ENCODE data around the gene CHD9NB. TPM values are rescaled to one million over a fixed set of nuclear protein-coding genes. Genes with fewer than 3 reads are reported as not detected.
"Not testable (repeated sequence)": the region's sequence is repeated elsewhere in the genome, so short reads cannot be mapped to it uniquely, and the experiment has no call there.

CHD9NB gene
- total and polyA plus RNA-seq, 2 of the 4 experiments (the other 2 are of a cell fraction) = 0.94 to 1.1 TPM

DNA sequence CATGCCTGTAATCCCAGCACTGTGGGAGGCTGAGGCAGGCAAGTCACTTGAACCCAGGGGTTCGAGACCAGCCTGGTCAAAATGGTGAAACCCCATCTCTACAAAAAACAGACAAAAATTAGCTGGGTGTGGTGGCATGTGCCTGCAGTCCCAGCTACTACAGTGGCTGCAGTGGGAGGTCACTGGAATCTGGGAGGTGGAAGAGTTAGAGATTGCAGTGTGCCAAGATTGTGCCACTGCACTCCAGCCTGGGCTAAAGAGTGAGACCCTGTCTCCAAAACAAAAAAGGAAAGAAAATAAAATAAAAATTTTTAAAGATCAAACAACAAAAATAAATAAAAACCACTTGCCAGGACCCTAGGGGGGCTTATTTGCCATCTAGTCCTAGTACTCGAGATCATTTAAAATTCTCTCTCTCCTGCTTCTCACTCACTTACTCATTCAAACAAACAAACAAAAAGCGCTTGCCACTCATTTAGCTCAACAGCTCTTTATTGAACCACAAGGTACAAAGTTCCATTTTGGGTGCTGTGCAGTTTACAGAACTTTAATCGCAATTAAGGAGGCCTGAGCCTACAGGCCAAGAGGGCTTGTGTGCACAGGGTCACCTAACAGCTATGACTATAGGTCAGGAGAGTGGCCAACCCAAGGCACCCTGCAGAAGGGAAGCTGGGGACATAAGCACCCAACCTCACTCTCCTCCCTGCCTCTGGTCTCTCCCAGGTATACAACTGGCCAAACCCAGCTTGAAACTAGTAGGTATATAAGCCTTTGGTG lies 4.4 kb downstream of the CHD9NB start (continued):
- TF ChIP-seq RFX5 (IDR thresholded peaks at IDR 0.05; ENCODE audit: low read depth, low read length) = no peak

DNA sequence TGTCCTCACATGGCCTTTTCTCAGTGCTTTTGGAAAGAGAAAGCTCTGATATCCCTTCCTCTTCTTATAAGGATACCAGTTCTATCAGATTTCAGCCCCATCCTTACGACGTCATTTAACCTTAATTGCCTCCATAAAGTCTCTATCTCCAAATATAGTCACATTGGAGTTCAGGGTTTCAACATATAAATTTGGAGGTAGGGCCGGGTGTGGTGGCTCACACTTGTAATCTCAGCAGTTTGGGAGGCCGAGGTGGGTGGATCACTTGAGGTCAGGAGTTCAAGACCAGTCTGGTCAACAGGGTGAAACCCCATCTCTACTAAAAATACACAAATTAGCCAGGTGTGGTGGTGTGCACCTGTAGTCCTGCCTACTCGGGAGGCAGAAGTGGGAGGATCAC lies 5.2 kb downstream of the CHD9NB start:
- H3K18ac ChIP-seq (ENCODE audit: low read depth, low read length); H3K9me3 ChIP-seq (ENCODE audit: control insufficient read depth, insufficient read depth, low read length); H4K8ac ChIP-seq (ENCODE audit: low read depth in 2 of 2, low read length in 2 of 2); POLR2A ChIA-PET (ENCODE audit: unreplicated experiment); H3K27ac ChIP-seq (ENCODE audit: insufficient read depth, low read length); H3K4me2 ChIP-seq (ENCODE audit: low read depth, low read length); dilution Hi-C loops (cut with HindIII; ENCODE audit: low sequenced_read_pairs, unreplicated experiment); BruUV-seq (replicated peaks); H3K4ac ChIP-seq (ENCODE audit: low read depth, low read length); CTCF ChIA-PET; H3K14ac ChIP-seq (replicated peaks; ENCODE audit: low read depth, low read length); H3K4me1 ChIP-seq (ENCODE audit: control insufficient read depth, insufficient read depth, low read length); H2AFZ ChIP-seq (replicated peaks; ENCODE audit: low read length, poor library complexity); H2BK5ac ChIP-seq (ENCODE audit: low read depth, low read length, poor library complexity, severe bottlenecking); DNase-seq; H2BK120ac ChIP-seq (ENCODE audit: low read depth, low read length); H2BK20ac ChIP-seq (ENCODE audit: low read depth, low read length); H4K5ac ChIP-seq (ENCODE audit: low read depth, low read length); H3K9me1 ChIP-seq (ENCODE audit: insufficient read depth, low read length); ATAC-seq (ENCODE audit: low read depth); intact Hi-C loops (cut with micrococcal nuclease); H3K56ac ChIP-seq (ENCODE audit: extremely low read depth, insufficient read depth, low read length); H3K4me3 ChIP-seq (ENCODE audit: insufficient read depth, low read depth, low read length); H3K36me3 ChIP-seq (ENCODE audit: control insufficient read depth, insufficient read depth, low read length); H4K20me1 ChIP-seq (ENCODE audit: insufficient read depth, low read length); H4K91ac ChIP-seq (ENCODE audit: insufficient read depth, low read depth, low read length); H3K27me3 ChIP-seq (ENCODE audit: control insufficient read depth, insufficient read depth, low read length); H3K9ac ChIP-seq (ENCODE audit: low read depth, low read length); H2BK15ac ChIP-seq (ENCODE audit: low read depth, low read length); H2AK5ac ChIP-seq (ENCODE audit: low read depth, low read length); in situ Hi-C loops (cut with MboI; ENCODE audit: low sequenced_read_pairs); H2AK9ac ChIP-seq (replicated peaks; ENCODE audit: low read depth, low read length, poor library complexity); H3K23ac ChIP-seq (ENCODE audit: low read depth, low read length): not testable (repeated sequence)
- WGBS, 2 experiments (ENCODE audit: extremely low coverage in 2 of 2, insufficient read length in 1 of 2) = no CpG with 5 or more reads among the region's 5 CpGs
- peaks cover 0 to 12% of the 10 kb centered on the region in 2 experiments; a peak in 2 of 4 replicates for H3K79me1 ChIP-seq (ENCODE audit: low read depth in 1 of 2, low read length in 2 of 2)

All from IMR-90 (cell line).